Gastrocnemius medialis (tissue), 4 donors: ENCODE measurements around the gene VSTM2L.

Source experiments
- CTCF ChIP-seq, 5 experiments: fragments of 450-650 bp in 3 of 5; fragments of 200-600 bp in 2 of 5; sonication (generic) in 2 of 5; IDR thresholded peaks in 4 of 5; conservative IDR thresholded peaks in 1 of 5; 1 replicate in 4 of 5; 2 replicates in 1 of 5; pipeline ENCODE4 v1.5.1; 2016 to 2019; ENCODE audit warnings: antibody characterized with exemption in 5 of 5, mild to moderate bottlenecking in 3 of 5, moderate library complexity in 3 of 5
- POLR2A ChIP-seq, 2 donors: fragments of 450-650 bp; IDR thresholded peaks; one replicate each; pipeline ENCODE4 v1.6.1; 2017; ENCODE audit warnings: antibody characterized with exemption in 2 of 2, mild to moderate bottlenecking in 2 of 2, moderate library complexity in 2 of 2

GRCh38 chr20:37885042-37885441 is 17.9 kb upstream of the VSTM2L start:
- TF ChIP-seq CTCF (IDR thresholded peaks at IDR 0.05 in 4 of 5, conservative IDR thresholded peaks at IDR 0.05 in 1 of 5) (no peak), POLR2A (IDR thresholded peaks at IDR 0.05) (no peak)
